DND-41 (cell line): ENCODE results near the gene TXNRD1.

Experiments used
- ATAC-seq: fragments of 200-7000 bp; cut with Tn5 transposase; 3 replicates; pipeline ENCODE4 v1.9.1; 2021; ENCODE audit warnings: low read depth; ENCODE audit not compliant: insufficient read depth
- DNase-seq: peaks from one replicate; pipeline ENCODE4 v3.0.0-alpha.2; 2020
- H2AFZ ChIP-seq: 2 replicates; pipeline ENCODE4 v1.6.0; 2012; ENCODE audit warnings: low read depth, low read length
- H3K27ac ChIP-seq: 2 replicates; pipeline ENCODE4 v1.5.1; 2012; ENCODE audit warnings: low read length, inconsistent platforms
- H3K27me3 ChIP-seq: fragments of 200-600 bp; sonication (generic); 2 replicates; pipeline ENCODE4 v1.6.0; 2012; ENCODE audit warnings: low read length, mild to moderate bottlenecking, inconsistent platforms; ENCODE audit not compliant: insufficient read depth, poor library complexity
- H3K36me3 ChIP-seq: 2 replicates; pipeline ENCODE4 v1.5.1; 2012; ENCODE audit warnings: low read length, inconsistent platforms; ENCODE audit not compliant: insufficient read depth
- H3K4me1 ChIP-seq: 2 replicates; pipeline ENCODE4 v1.5.1; 2012; ENCODE audit warnings: mild to moderate bottlenecking, low read length; ENCODE audit not compliant: insufficient read depth
- H3K4me2 ChIP-seq: 2 replicates; pipeline ENCODE4 v1.6.0; 2012; ENCODE audit warnings: mild to moderate bottlenecking, moderate library complexity, low read length, inconsistent platforms; ENCODE audit not compliant: insufficient read depth
- H3K4me3 ChIP-seq, 2 experiments: fragments of 200-600 bp in 1 of 2; shearing (Covaris generic) in 1 of 2; 2 replicates each; pipeline ENCODE4 v1.5.1; 2012 to 2016; ENCODE audit warnings: inconsistent platforms in 2 of 2, low read length in 2 of 2, mild to moderate bottlenecking in 2 of 2, low read depth in 1 of 2, moderate library complexity in 1 of 2
- H3K79me2 ChIP-seq: 2 replicates; pipeline ENCODE4 v1.6.0; 2012; ENCODE audit warnings: low read length, inconsistent platforms; ENCODE audit not compliant: insufficient read depth
- H3K9ac ChIP-seq: 2 replicates; pipeline ENCODE4 v1.6.0; 2012; ENCODE audit warnings: low read depth, mild to moderate bottlenecking, inconsistent platforms, low read length, moderate library complexity
- H3K9me3 ChIP-seq: 2 replicates; pipeline ENCODE4 v1.5.1; 2012; ENCODE audit warnings: low read length, moderate library complexity, mild to moderate bottlenecking, inconsistent platforms; ENCODE audit not compliant: insufficient read depth, severe bottlenecking
- H4K20me1 ChIP-seq: 2 replicates; pipeline ENCODE4 v1.6.0; 2012; ENCODE audit warnings: low read length; ENCODE audit not compliant: insufficient read depth
- CTCF ChIP-seq: IDR thresholded peaks from 2 replicates; pipeline ENCODE4 v1.5.1; 2012; ENCODE audit warnings: borderline replicate concordance, low read length, moderate library complexity, mild to moderate bottlenecking; ENCODE audit not compliant: poor library complexity, severe bottlenecking; ENCODE audit errors: extremely low read depth
- EZH2 ChIP-seq: IDR thresholded peaks from 3 replicates; pipeline ENCODE4 v1.6.1; 2012; ENCODE audit warnings: borderline replicate concordance, low read depth, mild to moderate bottlenecking, moderate library complexity, low read length, inconsistent platforms; ENCODE audit not compliant: severe bottlenecking

The TXNRD1 gene

DNA sequence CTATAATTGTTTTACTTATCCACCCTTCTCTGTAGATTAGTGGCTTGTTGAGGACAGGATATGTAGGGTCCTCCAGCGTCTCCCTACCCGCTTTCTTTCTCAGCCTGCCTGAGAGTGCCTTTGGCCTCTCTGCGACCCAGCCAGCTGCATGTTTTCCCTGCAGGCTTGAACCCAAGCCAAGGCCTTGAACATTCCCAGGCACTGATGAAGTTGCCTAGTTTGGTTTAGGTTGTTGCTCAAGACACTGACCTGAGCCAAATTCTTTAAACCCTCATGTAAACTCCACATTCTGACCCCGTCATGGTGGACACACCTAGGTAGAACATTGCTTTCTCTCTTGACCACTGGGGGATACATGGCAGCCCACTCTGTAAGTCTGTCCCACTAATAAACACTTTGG is 33.4 kb upstream of the TXNRD1 start:
- H3K36me3 ChIP-seq = no peaks in the 10 kb centered on the region
- H4K20me1 ChIP-seq = no peaks in the 10 kb centered on the region
- no peak overlapping the region for H3K4me3 ChIP-seq
- no peak for DNase-seq
- H3K4me1 ChIP-seq = peaks cover 5% of the 10 kb centered on the region; the same call in 1 of the 2 replicates
- H3K27ac ChIP-seq = no peak overlapping the region
- H3K79me2 ChIP-seq = no peaks in the 10 kb centered on the region
- no peak overlapping the region for H2AFZ ChIP-seq
- no peak for ATAC-seq
- TF ChIP-seq CTCF (no peak), EZH2 (no peak)
- H3K4me2 ChIP-seq = no peak overlapping the region
- H3K9ac ChIP-seq = no peak overlapping the region
- peaks cover 13% of the 10 kb centered on the region for H3K9me3 ChIP-seq
- H3K27me3 ChIP-seq = no peaks in the 10 kb centered on the region

GRCh38 chr12:104182621-104183378 is 32.8 kb upstream of the TXNRD1 start:
- H3K9ac ChIP-seq = no peak overlapping the region
- H3K4me1 ChIP-seq = peaks cover 2% of the 10 kb centered on the region; the same call in 1 of the 2 replicates
- no peak overlapping the region for H3K4me3 ChIP-seq
- no peaks in the 10 kb centered on the region for H4K20me1 ChIP-seq
- peaks cover 13% of the 10 kb centered on the region for H3K9me3 ChIP-seq
- H3K36me3 ChIP-seq = no peaks in the 10 kb centered on the region
- H2AFZ ChIP-seq = no peak overlapping the region
- no peaks in the 10 kb centered on the region for H3K79me2 ChIP-seq
- H3K4me2 ChIP-seq = no peak overlapping the region
- H3K27me3 ChIP-seq = no peaks in the 10 kb centered on the region
- no peak overlapping the region for H3K27ac ChIP-seq
- ATAC-seq = no peak
- no peak for TF ChIP-seq EZH2
- DNase-seq = no peak

DNA sequence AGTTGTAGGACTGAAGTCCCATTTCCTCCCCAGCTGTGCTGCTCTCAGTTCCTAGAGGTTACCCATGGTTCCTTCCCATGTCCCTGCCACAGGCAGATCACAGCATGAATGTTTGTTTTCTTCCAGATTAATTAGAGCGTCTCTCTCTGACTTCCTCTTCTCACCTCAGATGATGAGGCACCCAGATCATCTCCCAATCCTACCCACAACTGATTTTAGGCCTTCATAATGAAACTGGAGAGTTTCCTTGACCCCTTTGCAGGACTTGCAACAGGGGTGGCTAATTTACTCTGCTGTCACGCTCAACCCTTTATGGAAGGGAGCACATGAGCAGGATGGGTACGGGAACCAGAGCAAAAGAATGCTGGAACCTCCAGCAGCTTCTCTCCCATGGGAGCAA is 32.1 kb upstream of the TXNRD1 start:
- Histone ChIP-seq H3K4me1 (no peaks in the 10 kb centered on the region), H3K79me2 (no peaks in the 10 kb centered on the region), H3K27me3 (no peaks in the 10 kb centered on the region), H3K9me3 (peaks cover 13% of the 10 kb centered on the region), H4K20me1 (no peaks in the 10 kb centered on the region), H3K4me2 (no peak overlapping the region), H2AFZ (no peak overlapping the region), H3K9ac (no peak overlapping the region), H3K4me3 (no peak overlapping the region), H3K36me3 (no peaks in the 10 kb centered on the region), H3K27ac (no peak overlapping the region)
- DNase-seq (no peak), ATAC-seq (no peak)
- TF ChIP-seq CTCF (no peak), EZH2 (no peak)

- TF ChIP-seq EZH2 (no peak), CTCF (no peak)
- ATAC-seq (no peak), DNase-seq (no peak)
- H3K4me1 ChIP-seq = no peaks in the 10 kb centered on the region
- no peaks in the 10 kb centered on the region for H4K20me1 ChIP-seq
- H3K27me3 ChIP-seq = no peaks in the 10 kb centered on the region
- no peak overlapping the region for H3K27ac ChIP-seq
- no peaks in the 10 kb centered on the region for H3K79me2 ChIP-seq
- no peak overlapping the region; the same call in 1 of the 2 replicates for H2AFZ ChIP-seq
- no peak overlapping the region for H3K9ac ChIP-seq
- H3K9me3 ChIP-seq = peaks cover 13% of the 10 kb centered on the region
- H3K4me3 ChIP-seq = no peak overlapping the region
- no peak overlapping the region for H3K4me2 ChIP-seq
- no peaks in the 10 kb centered on the region for H3K36me3 ChIP-seq
Observed at GRCh38 chr12:104187446-104188155, 28.0 kb upstream of the TXNRD1 start.
